ENCODE measurements around the gene RPL22L1.
"Not testable (repeated sequence)": the region's sequence is repeated elsewhere in the genome, so short reads cannot be mapped to it uniquely, and the experiment has no call there.

GRCh38 chr3:170818325-170818724 lies 51.7 kb downstream of the RPL22L1 start:
- not testable (repeated sequence) for TF ChIP-seq POLR2A (IDR thresholded peaks at IDR 0.05; ENCODE audit: low read depth, low read length); TAF1 (IDR thresholded peaks at IDR 0.05; ENCODE audit: borderline replicate concordance, low read depth, low read length)

Data from GM12892 (cell line).